ENCODE data around the gene NFIX. TPM values are rescaled to one million over a fixed set of nuclear protein-coding genes. Genes with fewer than 3 reads are reported as not detected.

The NFIX gene
- total RNA-seq, 1 donor from 2014 or later = 2.6 TPM

- CTCF ChIA-PET = no interaction called here
- no peak for ATAC-seq (ENCODE audit: low read depth)
- Mint-ChIP-seq H3K4me1 (peaks cover 23% of the 10 kb centered on the region), H3K27me3 (no peaks in the 10 kb centered on the region), H3K36me3 (ENCODE audit: low read depth) (peaks cover 47% of the 10 kb centered on the region), H3K4me3 (no peak overlapping the region), H3K9me3 (no peaks in the 10 kb centered on the region), H3K27ac (no peak overlapping the region)
- TF ChIP-seq CTCF (IDR thresholded peaks at IDR 0.05) = no peak
- intact Hi-C loops (cut with micrococcal nuclease) = no loop called here
- POLR2A ChIA-PET = no interaction called here
- no peak for DNase-seq
Measured at GRCh38 chr19:13112555-13112954, 117.3 kb downstream of the NFIX start.

- Mint-ChIP-seq H3K27me3 (no peaks in the 10 kb centered on the region), H3K9me3 (no peaks in the 10 kb centered on the region), H3K27ac (peak overlapping the region; percentile 96), H3K4me1 (peaks cover 45% of the 10 kb centered on the region), H3K36me3 (ENCODE audit: low read depth) (peaks cover 31% of the 10 kb centered on the region), H3K4me3 (peak overlapping the region; percentile 99)
- no peak for TF ChIP-seq CTCF (IDR thresholded peaks at IDR 0.05)
- CTCF ChIA-PET = no interaction called here
- POLR2A ChIA-PET = interaction anchor here (2.6 to 6.6 kb wide), 3 partner anchors 14 to 39 kb away, joined by 31 to 158 read pairs (median 117); partner anchors contain the start of genes IER2, LYL1 and STX10
- intact Hi-C loops (cut with micrococcal nuclease) = loop anchor here (1.0 to 5.0 kb wide), 2 partner anchors 12 to 891 kb away; partner anchors contain the start of gene RFX1
- ATAC-seq (ENCODE audit: low read depth) (no peak), DNase-seq (no peak)
Measured at GRCh38 chr19:13115936-13116281, 120.6 kb downstream of the NFIX start.

- CTCF ChIA-PET = interaction anchor here (1.8 kb wide), 1 partner anchor 79 kb away, joined by 4 read pairs; no protein-coding TSS in a partner anchor
- no peaks in the 10 kb centered on the region for H3K9me3 Mint-ChIP-seq
- intact Hi-C loops (cut with micrococcal nuclease) = loop anchor here (1.0 to 5.0 kb wide), 2 partner anchors 12 to 891 kb away; partner anchors contain the start of gene RFX1
- H3K36me3 Mint-ChIP-seq (ENCODE audit: low read depth) = peaks cover 31% of the 10 kb centered on the region
- peak within 1 kb of the TSS; percentile 99 for H3K4me3 Mint-ChIP-seq
- H3K27me3 Mint-ChIP-seq = no peaks in the 10 kb centered on the region
- DNase-seq (peak; percentile 83), ATAC-seq (ENCODE audit: low read depth) (peak; percentile 69)
- POLR2A ChIA-PET = interaction anchor here (0.6 to 6.6 kb wide), 10 partner anchors 14 to 899 kb away, joined by 3 to 158 read pairs (median 12); partner anchors contain the start of genes IER2, LYL1 and STX10
- no peak for TF ChIP-seq CTCF (IDR thresholded peaks at IDR 0.05)
- H3K27ac Mint-ChIP-seq = peak within 1 kb of the TSS; percentile 96
- peaks cover 51% of the 10 kb centered on the region for H3K4me1 Mint-ChIP-seq
Measured at GRCh38 chr19:13116282-13117175, 121.3 kb downstream of the NFIX start, which contains the start of gene TRMT1. TRMT1 (minus strand) TSS chr19:13116740; CDS start chr19:13116399, 341 bp downstream.

- no peak for DNase-seq
- intact Hi-C loops (cut with micrococcal nuclease) = loop anchor here (5.0 kb wide), 1 partner anchor 890 kb away; the partner anchor contains the start of gene RFX1
- CTCF ChIA-PET = interaction anchor here (0.8 to 1.9 kb wide), 7 partner anchors 13 to 140 kb away, joined by 3 to 11 read pairs (median 4); partner anchors contain the start of genes IER2 and STX10
Measured at GRCh38 chr19:13117176-13117771, 122.0 kb downstream of the NFIX start.

More at GRCh38 chr19:13117176-13117771, 122.0 kb downstream of the NFIX start:
- Mint-ChIP-seq H3K27ac (peak overlapping the region; percentile 96), H3K27me3 (no peaks in the 10 kb centered on the region), H3K9me3 (no peaks in the 10 kb centered on the region), H3K4me3 (peak overlapping the region; percentile 99), H3K4me1 (peaks cover 58% of the 10 kb centered on the region), H3K36me3 (ENCODE audit: low read depth) (peaks cover 29% of the 10 kb centered on the region)
- peak; percentile 10 for ATAC-seq (ENCODE audit: low read depth)
- no peak for TF ChIP-seq CTCF (IDR thresholded peaks at IDR 0.05)
- POLR2A ChIA-PET = interaction anchor here (0.6 to 6.6 kb wide), 21 partner anchors 9 to 898 kb away, joined by 3 to 158 read pairs (median 4); partner anchors contain the start of genes IER2, LYL1 and STX10

All from activated B cell treated with CpG ODN at 0.5 μM for 24 hours (primary cell).